ENCODE results near the gene ZNF280C.

- TF ChIP-seq CTCF (IDR thresholded peaks at IDR 0.05) (no peak), POLR2A (IDR thresholded peaks at IDR 0.05) (no peak)
Observed at GRCh38 chrX:130155564-130155963, 113.1 kb downstream of the ZNF280C start.

All from body of pancreas (tissue), 4 donors.